SK-N-SH (cell line): ENCODE results near the gene KPRP.

Source experiments
- CTCF ChIP-seq: fragments of 200-600 bp; sonication (generic); IDR thresholded peaks from 2 replicates; pipeline ENCODE4 v1.6.1; 2017; ENCODE audit warnings: antibody characterized with exemption, mild to moderate bottlenecking, moderate library complexity
- EZH2phosphoT487 ChIP-seq: fragments of 200-600 bp; sonication (generic); IDR thresholded peaks from 2 replicates; pipeline ENCODE4 v1.6.1; 2017; ENCODE audit warnings: low read depth, mixed run types, mild to moderate bottlenecking, antibody characterized with exemption, moderate library complexity, borderline replicate concordance
- FOXJ3 ChIP-seq: sonication (generic); formaldehyde crosslinking; IDR thresholded peaks from 2 replicates; pipeline ENCODE4 v1.5.1; 2020; ENCODE audit warnings: mild to moderate bottlenecking, missing genetic modification reagents
- GABPA ChIP-seq: IDR thresholded peaks from 2 replicates; pipeline ENCODE4 v1.4.0; 2012; ENCODE audit warnings: low read depth, mild to moderate bottlenecking
- GATA2 ChIP-seq: sonication (generic); formaldehyde crosslinking; IDR thresholded peaks from 2 replicates; pipeline ENCODE4 v1.5.0; 2020; ENCODE audit warnings: mild to moderate bottlenecking, missing genetic modification reagents
- IRF3 ChIP-seq: fragments of 150-350 bp; IDR thresholded peaks from 2 replicates; pipeline ENCODE4 v1.6.1; 2016; ENCODE audit warnings: mild to moderate bottlenecking, low read depth, low read length
- TCF12 ChIP-seq: IDR thresholded peaks from 2 replicates; pipeline ENCODE4 v1.4.0; 2012
- ZBTB33 ChIP-seq: IDR thresholded peaks from 2 replicates; pipeline ENCODE4 v1.4.0; 2012; ENCODE audit warnings: low read depth, borderline replicate concordance

GRCh38 chr1:152757747-152758146 is at the start of gene KPRP:
- TF ChIP-seq CTCF: no peak
- no peak for TF ChIP-seq GATA2 (CRISPR knock-in tag)
- no peak for TF ChIP-seq ZBTB33
- no peak for TF ChIP-seq FOXJ3 (CRISPR knock-in tag)
- TF ChIP-seq IRF3: no peak
- no peak for TF ChIP-seq EZH2phosphoT487
- no peak for TF ChIP-seq TCF12
- no peak for TF ChIP-seq GABPA
